ENCODE results near the gene CD300LG. TPM values are rescaled to one million over a fixed set of nuclear protein-coding genes. Genes with fewer than 3 reads are reported as not detected.

Gene CD300LG
- total RNA-seq, 1 experiment from 2014 or later = not detected

- Histone ChIP-seq H3K27me3 (ENCODE audit: insufficient read depth, low read depth) (no peaks in the 10 kb centered on the region), H2AFZ (no peak overlapping the region), H3K79me2 (ENCODE audit: low read depth) (no peaks in the 10 kb centered on the region), H3K9me2 (ENCODE audit: insufficient read depth) (no peaks in the 10 kb centered on the region), H3K4me2 (no peak overlapping the region), H3K4me1 (replicated peaks; ENCODE audit: insufficient read depth) (no peaks in the 10 kb centered on the region), H3K27ac (no peak overlapping the region), H3K9me3 (ENCODE audit: insufficient read depth, low read depth) (no peaks in the 10 kb centered on the region), H3K36me3 (ENCODE audit: low read depth) (no peaks in the 10 kb centered on the region), H4K20me1 (ENCODE audit: insufficient read depth) (no peaks in the 10 kb centered on the region), H3K4me3 (no peak overlapping the region), H3F3A (ENCODE audit: insufficient read depth, low read depth) (no peaks in the 10 kb centered on the region)
- DNase-seq = peak in 1 of 2 experiments; percentile 59
- TF ChIP-seq EZH2 (IDR thresholded peaks at IDR 0.05; ENCODE audit: low read depth) (no peak), CTCF (conservative IDR thresholded peaks at IDR 0.05) (peak; percentile 88)
- intact Hi-C loops (cut with micrococcal nuclease; ENCODE audit: unreplicated experiment) = loop anchor here (1.0 kb wide), 1 partner anchor 288 kb away; no protein-coding TSS in a partner anchor
- BruUV-seq (replicated peaks) = no TSS peak
- CTCF ChIA-PET = no interaction called here
- POLR2A ChIA-PET (ENCODE audit: unreplicated experiment) = no interaction called here
These were observed 33.5 kb downstream of the CD300LG start for GRCh38 chr17:43880420-43880991.

- intact Hi-C loops (cut with micrococcal nuclease; ENCODE audit: unreplicated experiment) = no loop called here
- ChIA-PET CTCF (no interaction called here), POLR2A (ENCODE audit: unreplicated experiment) (no interaction called here)
- no peak for DNase-seq
- Histone ChIP-seq H3K9me2 (ENCODE audit: insufficient read depth) (no peaks in the 10 kb centered on the region), H3K9me3 (ENCODE audit: insufficient read depth, low read depth) (no peaks in the 10 kb centered on the region), H3K4me1 (replicated peaks; ENCODE audit: insufficient read depth) (no peaks in the 10 kb centered on the region), H3K79me2 (ENCODE audit: low read depth) (no peaks in the 10 kb centered on the region), H3K36me3 (ENCODE audit: low read depth) (no peaks in the 10 kb centered on the region), H3K4me2 (no peak overlapping the region), H4K20me1 (ENCODE audit: insufficient read depth) (no peaks in the 10 kb centered on the region), H3F3A (ENCODE audit: insufficient read depth, low read depth) (no peaks in the 10 kb centered on the region), H2AFZ (no peak overlapping the region), H3K27me3 (ENCODE audit: insufficient read depth, low read depth) (no peaks in the 10 kb centered on the region), H3K4me3 (no peak overlapping the region), H3K27ac (no peak overlapping the region)
- no TSS peak for BruUV-seq (replicated peaks)
- TF ChIP-seq CTCF (conservative IDR thresholded peaks at IDR 0.05) (no peak), EZH2 (IDR thresholded peaks at IDR 0.05; ENCODE audit: low read depth) (no peak)
These were observed 34.2 kb downstream of the CD300LG start for GRCh38 chr17:43881181-43881580.

- no peaks in the 10 kb centered on the region for H3F3A ChIP-seq (ENCODE audit: insufficient read depth, low read depth)
- H3K79me2 ChIP-seq (ENCODE audit: low read depth) = no peaks in the 10 kb centered on the region
- no peaks in the 10 kb centered on the region for H3K27me3 ChIP-seq (ENCODE audit: insufficient read depth, low read depth)
- ChIA-PET POLR2A (ENCODE audit: unreplicated experiment) (no interaction called here), CTCF (no interaction called here)
- DNase-seq = no peak
- no peak overlapping the region for H3K4me2 ChIP-seq
- no peaks in the 10 kb centered on the region for H3K36me3 ChIP-seq (ENCODE audit: low read depth)
- no peaks in the 10 kb centered on the region for H3K9me3 ChIP-seq (ENCODE audit: insufficient read depth, low read depth)
- H3K4me1 ChIP-seq (replicated peaks; ENCODE audit: insufficient read depth) = no peaks in the 10 kb centered on the region
- H3K27ac ChIP-seq = no peak overlapping the region
- no peak overlapping the region for H3K4me3 ChIP-seq
- H3K9me2 ChIP-seq (ENCODE audit: insufficient read depth) = no peaks in the 10 kb centered on the region
- BruUV-seq (replicated peaks) = no TSS peak
- H4K20me1 ChIP-seq (ENCODE audit: insufficient read depth) = no peaks in the 10 kb centered on the region
- TF ChIP-seq EZH2 (IDR thresholded peaks at IDR 0.05; ENCODE audit: low read depth) = no peak
- TF ChIP-seq CTCF (conservative IDR thresholded peaks at IDR 0.05) = no peak
- no peak overlapping the region for H2AFZ ChIP-seq
- intact Hi-C loops (cut with micrococcal nuclease; ENCODE audit: unreplicated experiment) = no loop called here
These were observed 35.0 kb downstream of the CD300LG start for GRCh38 chr17:43881758-43882505.
